HPDE6-E6E7 (cell line): ENCODE results near the gene ABCC2.
"Not testable (repeated sequence)": the region's sequence is repeated elsewhere in the genome, so short reads cannot be mapped to it uniquely, and the experiment has no call there.

Source experiments
- DNase-seq: peaks from one replicate; pipeline ENCODE4 v3.0.0; 2011; ENCODE audit warnings: missing footprints; ENCODE audit errors: extremely low spot score

Gene ABCC2

GRCh38 chr10:99895066-99895465 is 112.6 kb downstream of the ABCC2 start:
- not testable (repeated sequence) for DNase-seq

DNA sequence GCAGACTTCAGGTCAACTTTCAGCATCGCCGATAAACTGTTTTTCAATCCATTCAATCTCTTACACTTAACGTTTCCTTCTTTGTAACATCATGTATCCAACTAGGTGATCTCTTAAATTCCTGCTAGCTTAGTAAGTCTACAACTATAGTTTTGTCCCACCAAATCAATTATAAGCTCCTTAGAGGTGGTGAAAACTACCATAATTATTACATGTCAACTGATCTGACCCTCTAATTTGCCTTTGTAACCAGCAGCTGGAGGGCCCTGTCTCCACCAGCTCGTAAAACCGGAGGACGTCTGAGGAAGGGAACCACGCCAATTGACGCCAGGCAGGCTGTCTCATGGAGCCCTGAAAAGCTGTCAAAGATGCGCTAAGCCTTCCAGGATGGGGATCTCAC is 113.4 kb downstream of the ABCC2 start:
- no peak for DNase-seq
